SU-DHL-6 (cell line): ENCODE results near the gene SNX18.

Source experiments
- EZH2phosphoT487 ChIP-seq: fragments of 200-600 bp; sonication (generic), shearing (Covaris generic); conservative IDR thresholded peaks from 2 replicates; pipeline ENCODE4 v1.6.1; 2018; ENCODE audit warnings: mild to moderate bottlenecking, antibody characterized with exemption, low read length, moderate library complexity, mixed read lengths
- TF ChIP-seq, protein P1 (sequence below): fragments of 200-600 bp; sonication (generic); IDR thresholded peaks from one replicate; pipeline ENCODE4 v1.5.1; 2017; ENCODE audit warnings: antibody characterized with exemption, mild to moderate bottlenecking, low read length, moderate library complexity; ENCODE audit not compliant: insufficient read depth, poor library complexity, severe bottlenecking

DNA sequence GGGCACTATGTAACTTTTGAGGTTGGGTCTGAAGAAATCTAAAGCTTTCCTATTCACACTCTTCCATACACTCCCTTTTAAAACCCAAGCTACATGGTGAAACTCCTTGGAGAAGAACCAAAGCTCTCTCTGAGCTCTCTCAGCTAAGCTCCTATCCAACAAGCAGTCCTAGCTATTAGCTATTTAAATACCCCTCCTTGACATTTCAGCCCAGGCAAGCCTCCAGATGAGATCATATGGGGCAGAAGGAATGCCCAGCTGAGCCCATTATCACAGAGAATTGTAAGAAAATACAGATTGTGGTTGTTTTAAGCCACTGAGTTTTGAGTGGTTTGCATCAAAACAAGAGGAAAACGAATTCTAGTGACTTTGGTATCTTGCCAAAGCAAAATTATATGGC lies 46.9 kb upstream of the SNX18 start:
- TF ChIP-seq, protein P1, sequence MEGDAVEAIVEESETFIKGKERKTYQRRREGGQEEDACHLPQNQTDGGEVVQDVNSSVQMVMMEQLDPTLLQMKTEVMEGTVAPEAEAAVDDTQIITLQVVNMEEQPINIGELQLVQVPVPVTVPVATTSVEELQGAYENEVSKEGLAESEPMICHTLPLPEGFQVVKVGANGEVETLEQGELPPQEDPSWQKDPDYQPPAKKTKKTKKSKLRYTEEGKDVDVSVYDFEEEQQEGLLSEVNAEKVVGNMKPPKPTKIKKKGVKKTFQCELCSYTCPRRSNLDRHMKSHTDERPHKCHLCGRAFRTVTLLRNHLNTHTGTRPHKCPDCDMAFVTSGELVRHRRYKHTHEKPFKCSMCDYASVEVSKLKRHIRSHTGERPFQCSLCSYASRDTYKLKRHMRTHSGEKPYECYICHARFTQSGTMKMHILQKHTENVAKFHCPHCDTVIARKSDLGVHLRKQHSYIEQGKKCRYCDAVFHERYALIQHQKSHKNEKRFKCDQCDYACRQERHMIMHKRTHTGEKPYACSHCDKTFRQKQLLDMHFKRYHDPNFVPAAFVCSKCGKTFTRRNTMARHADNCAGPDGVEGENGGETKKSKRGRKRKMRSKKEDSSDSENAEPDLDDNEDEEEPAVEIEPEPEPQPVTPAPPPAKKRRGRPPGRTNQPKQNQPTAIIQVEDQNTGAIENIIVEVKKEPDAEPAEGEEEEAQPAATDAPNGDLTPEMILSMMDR, result no peak
- TF ChIP-seq EZH2phosphoT487, result no peak
